Thyroid gland (tissue), 4 donors: ENCODE measurements around the gene EMILIN1.

Source experiments
- POLR2A ChIP-seq, 2 donors: fragments of 450-650 bp; IDR thresholded peaks; one replicate each; pipeline ENCODE4 v1.6.1; 2017; ENCODE audit warnings: antibody characterized with exemption in 2 of 2, mild to moderate bottlenecking in 2 of 2, moderate library complexity in 1 of 2
- TF ChIP-seq, protein P1 (sequence below), 6 experiments: fragments of 200-600 bp in 3 of 6; fragments of 450-650 bp in 3 of 6; sonication (generic) in 3 of 6; IDR thresholded peaks; one replicate each; pipeline ENCODE4 v1.5.1; 2016 to 2019; ENCODE audit warnings: antibody characterized with exemption in 6 of 6, mild to moderate bottlenecking in 2 of 6, inconsistent platforms in 1 of 6, moderate library complexity in 1 of 6

DNA sequence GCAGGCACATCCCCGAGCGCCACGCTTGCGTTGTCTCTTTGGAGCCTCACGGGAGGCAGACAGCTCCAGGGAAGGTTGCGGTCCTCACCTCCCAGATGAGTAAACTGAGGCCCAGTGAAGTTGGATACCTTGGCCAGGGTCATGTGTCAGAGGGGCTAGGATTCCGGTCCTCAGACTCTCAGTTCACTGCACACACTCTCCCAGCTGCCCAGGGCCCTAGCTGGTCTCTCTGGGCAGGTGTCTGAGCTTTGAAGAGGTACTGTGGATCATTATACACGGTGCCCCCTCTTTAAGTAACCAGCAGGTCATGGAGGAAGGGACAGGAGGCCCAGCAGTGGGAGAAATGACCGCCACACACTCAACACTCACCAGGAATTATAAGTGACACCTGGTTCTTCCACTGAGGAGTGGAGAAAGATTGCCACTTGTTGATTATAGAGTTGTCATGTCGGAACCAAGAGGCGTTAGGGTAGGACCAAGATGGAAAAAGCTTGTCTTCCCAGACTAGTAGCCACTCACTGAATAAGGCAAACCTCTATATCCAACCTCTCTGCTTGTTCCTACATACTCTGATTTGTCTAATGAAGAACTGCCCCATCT lies 45.1 kb upstream of the EMILIN1 start:
- TF ChIP-seq, protein P1, sequence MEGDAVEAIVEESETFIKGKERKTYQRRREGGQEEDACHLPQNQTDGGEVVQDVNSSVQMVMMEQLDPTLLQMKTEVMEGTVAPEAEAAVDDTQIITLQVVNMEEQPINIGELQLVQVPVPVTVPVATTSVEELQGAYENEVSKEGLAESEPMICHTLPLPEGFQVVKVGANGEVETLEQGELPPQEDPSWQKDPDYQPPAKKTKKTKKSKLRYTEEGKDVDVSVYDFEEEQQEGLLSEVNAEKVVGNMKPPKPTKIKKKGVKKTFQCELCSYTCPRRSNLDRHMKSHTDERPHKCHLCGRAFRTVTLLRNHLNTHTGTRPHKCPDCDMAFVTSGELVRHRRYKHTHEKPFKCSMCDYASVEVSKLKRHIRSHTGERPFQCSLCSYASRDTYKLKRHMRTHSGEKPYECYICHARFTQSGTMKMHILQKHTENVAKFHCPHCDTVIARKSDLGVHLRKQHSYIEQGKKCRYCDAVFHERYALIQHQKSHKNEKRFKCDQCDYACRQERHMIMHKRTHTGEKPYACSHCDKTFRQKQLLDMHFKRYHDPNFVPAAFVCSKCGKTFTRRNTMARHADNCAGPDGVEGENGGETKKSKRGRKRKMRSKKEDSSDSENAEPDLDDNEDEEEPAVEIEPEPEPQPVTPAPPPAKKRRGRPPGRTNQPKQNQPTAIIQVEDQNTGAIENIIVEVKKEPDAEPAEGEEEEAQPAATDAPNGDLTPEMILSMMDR (IDR thresholded peaks at IDR 0.05) = no peak
- no peak for TF ChIP-seq POLR2A (IDR thresholded peaks at IDR 0.05)
